ENCODE data around the gene CEP70. TPM values are rescaled to one million over a fixed set of nuclear protein-coding genes. Genes with fewer than 3 reads are reported as not detected.

Gene CEP70
- total and polyA plus RNA-seq, 10 of the 15 experiments (the other 5 are each of a cell fraction or from before 2014, with no cell fraction given) = 1.4 to 9.3 (median 2.2) TPM

- no peak overlapping the region for H3K4me2 ChIP-seq (ENCODE audit: control insufficient read depth, insufficient read depth)
- intact Hi-C loops (cut with micrococcal nuclease; ENCODE audit: unreplicated experiment) = no loop called here
- H3K9me3 ChIP-seq (replicated peaks; ENCODE audit: control insufficient read depth, insufficient read depth, low read length) = peaks cover 3% of the 10 kb centered on the region; the same call in 2 of the 3 replicates
Observed at GRCh38 chr3:138544546-138544945, 49.5 kb downstream of the CEP70 start.

DNA sequence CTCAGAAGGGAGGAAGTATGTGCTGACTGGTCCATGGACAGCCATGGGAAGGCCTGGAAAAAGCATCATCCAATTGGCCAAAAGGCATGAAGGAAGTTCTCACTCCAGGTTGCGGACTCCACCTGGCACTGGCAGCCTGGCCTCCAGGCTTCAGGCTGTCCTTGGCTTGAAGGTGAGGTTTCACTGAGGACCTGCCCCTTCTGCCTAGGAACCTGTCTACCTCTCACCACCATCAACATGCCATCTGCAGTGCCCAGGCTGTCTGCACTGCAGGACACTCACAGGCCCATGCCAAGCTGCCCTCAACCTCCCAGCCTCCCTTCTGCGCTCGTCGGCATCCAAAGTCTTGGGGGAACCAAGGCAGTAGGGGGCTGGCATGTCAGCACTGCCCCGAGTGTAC is 51.1 kb downstream of the CEP70 start:
- Histone ChIP-seq H3K79me2 (ENCODE audit: control insufficient read depth, insufficient read depth, low read length) (no peaks in the 10 kb centered on the region), H3K9me3 (replicated peaks; ENCODE audit: control insufficient read depth, insufficient read depth, low read length) (peaks cover 2% of the 10 kb centered on the region; the same call in 2 of the 3 replicates), H2AFZ (ENCODE audit: control insufficient read depth, low read depth, low read length) (no peak overlapping the region), H3K9ac (ENCODE audit: control insufficient read depth, insufficient read depth, low read length) (no peak overlapping the region), H3K4me3 (no peak overlapping the region), H3K36me3 (ENCODE audit: control insufficient read depth in 2 of 2, insufficient read depth in 2 of 2, low read length in 1 of 2) (no peaks in the 10 kb centered on the region; a peak in 1 of 4 replicates), H3K4me2 (ENCODE audit: control insufficient read depth, insufficient read depth) (no peak overlapping the region), H3K27me3 (replicated peaks in 1 of 2; ENCODE audit: control insufficient read depth in 2 of 2, insufficient read depth in 2 of 2, low read length in 1 of 2) (no peaks in the 10 kb centered on the region), H4K20me1 (ENCODE audit: control insufficient read depth, insufficient read depth) (no peaks in the 10 kb centered on the region), H3K27ac (ENCODE audit: control insufficient read depth, insufficient read depth) (no peak overlapping the region), H3K4me1 (ENCODE audit: control insufficient read depth, insufficient read depth, low read length) (no peaks in the 10 kb centered on the region)
- intact Hi-C loops (cut with micrococcal nuclease; ENCODE audit: unreplicated experiment) (no loop called here), in situ Hi-C loops (cut with MboI) (no loop called here)
- FAIRE-seq (no peak), DNase-seq (ENCODE audit: low read depth, low spot score) (no peak), ATAC-seq (no peak)
- WGBS (ENCODE audit: insufficient coverage, insufficient replicate concordance, low lambda C conversion rate, missing lambda C conversion rate) = 52% methylated on average over 5 of the region's 5 CpGs
- ChIA-PET POLR2A (no interaction called here), CTCF (no interaction called here), SMC1A (ENCODE audit: uncharacterized antibody, unreplicated experiment) (interaction anchor here (0.6 kb wide), 1 partner anchor 52 kb away, joined by 3 read pairs; no protein-coding TSS in a partner anchor), RAD21 (ENCODE audit: unreplicated experiment) (no interaction called here)
- no TSS peak for BruUV-seq (replicated peaks)
- TF ChIP-seq EED (IDR thresholded peaks at IDR 0.05; ENCODE audit: low read depth) (no peak), EZH2 (IDR thresholded peaks at IDR 0.05; ENCODE audit: borderline replicate concordance, control insufficient read depth, low read depth, low read length) (no peak), SMAD1 (IDR thresholded peaks at IDR 0.05; ENCODE audit: low read depth, partially characterized antibody) (no peak), POLR2AphosphoS5 (IDR thresholded peaks at IDR 0.05; ENCODE audit: low read length) (no peak), CHD1 (IDR thresholded peaks at IDR 0.05; ENCODE audit: low read depth, low read length) (no peak)
- TF ChIP-seq, protein P1, sequence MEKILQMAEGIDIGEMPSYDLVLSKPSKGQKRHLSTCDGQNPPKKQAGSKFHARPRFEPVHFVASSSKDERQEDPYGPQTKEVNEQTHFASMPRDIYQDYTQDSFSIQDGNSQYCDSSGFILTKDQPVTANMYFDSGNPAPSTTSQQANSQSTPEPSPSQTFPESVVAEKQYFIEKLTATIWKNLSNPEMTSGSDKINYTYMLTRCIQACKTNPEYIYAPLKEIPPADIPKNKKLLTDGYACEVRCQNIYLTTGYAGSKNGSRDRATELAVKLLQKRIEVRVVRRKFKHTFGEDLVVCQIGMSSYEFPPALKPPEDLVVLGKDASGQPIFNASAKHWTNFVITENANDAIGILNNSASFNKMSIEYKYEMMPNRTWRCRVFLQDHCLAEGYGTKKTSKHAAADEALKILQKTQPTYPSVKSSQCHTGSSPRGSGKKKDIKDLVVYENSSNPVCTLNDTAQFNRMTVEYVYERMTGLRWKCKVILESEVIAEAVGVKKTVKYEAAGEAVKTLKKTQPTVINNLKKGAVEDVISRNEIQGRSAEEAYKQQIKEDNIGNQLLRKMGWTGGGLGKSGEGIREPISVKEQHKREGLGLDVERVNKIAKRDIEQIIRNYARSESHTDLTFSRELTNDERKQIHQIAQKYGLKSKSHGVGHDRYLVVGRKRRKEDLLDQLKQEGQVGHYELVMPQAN (conservative IDR thresholded peaks at IDR 0.05) = no peak

More at GRCh38 chr3:138544546-138544945, 49.5 kb downstream of the CEP70 start:
- in situ Hi-C loops (cut with MboI) = no loop called here
- FAIRE-seq (no peak), ATAC-seq (no peak), DNase-seq (ENCODE audit: low read depth, low spot score) (no peak)
- no peak for TF ChIP-seq NRF1 (conservative IDR thresholded peaks at IDR 0.05; ENCODE audit: low read depth, low read length)
- no peak for TF ChIP-seq SIN3A (IDR thresholded peaks at IDR 0.05; ENCODE audit: low read depth, low read length)
- no peak for TF ChIP-seq FOXK2 (IDR thresholded peaks at IDR 0.05)
- TF ChIP-seq ZNF622 (IDR thresholded peaks at IDR 0.05) = no peak
- no peak for TF ChIP-seq FOXM1 (IDR thresholded peaks at IDR 0.05; ENCODE audit: low read depth, low read length)
- TF ChIP-seq CHD4 (IDR thresholded peaks at IDR 0.05) = no peak
- Histone ChIP-seq H3K27me3 (replicated peaks in 1 of 2; ENCODE audit: control insufficient read depth in 2 of 2, insufficient read depth in 2 of 2, low read length in 1 of 2) (no peaks in the 10 kb centered on the region), H3K27ac (ENCODE audit: control insufficient read depth, insufficient read depth) (no peak overlapping the region), H2AFZ (ENCODE audit: control insufficient read depth, low read depth, low read length) (no peak overlapping the region), H3K79me2 (ENCODE audit: control insufficient read depth, insufficient read depth, low read length) (no peaks in the 10 kb centered on the region), H3K36me3 (ENCODE audit: control insufficient read depth in 2 of 2, insufficient read depth in 2 of 2, low read length in 1 of 2) (no peaks in the 10 kb centered on the region; a peak in 1 of 4 replicates), H4K20me1 (ENCODE audit: control insufficient read depth, insufficient read depth) (no peaks in the 10 kb centered on the region), H3K4me3 (no peak overlapping the region), H3K9ac (ENCODE audit: control insufficient read depth, insufficient read depth, low read length) (no peak overlapping the region), H3K4me1 (ENCODE audit: control insufficient read depth, insufficient read depth, low read length) (no peaks in the 10 kb centered on the region)
- ChIA-PET RAD21 (ENCODE audit: unreplicated experiment) (no interaction called here), SMC1A (ENCODE audit: uncharacterized antibody, unreplicated experiment) (no interaction called here), CTCF (no interaction called here), POLR2A (no interaction called here)
- WGBS (ENCODE audit: insufficient coverage, insufficient replicate concordance, low lambda C conversion rate, missing lambda C conversion rate) = 10% methylated on average over 1 of the region's 1 CpG
- BruUV-seq (replicated peaks) = no TSS peak

Measured in GM12878 (cell line).